Measurements from ENCODE around the gene FYB1. TPM values are rescaled to one million over a fixed set of nuclear protein-coding genes. Genes with fewer than 3 reads are reported as not detected.

FYB1 gene
- total RNA-seq, 1 experiment from 2014 or later, result 0.52 TPM

- TF ChIP-seq E2F4 (CRISPR knock-in tag; IDR thresholded peaks at IDR 0.05; ENCODE audit: borderline replicate concordance, low read depth), result no peak
These were observed 99.8 kb downstream of the FYB1 start (continued) for GRCh38 chr5:39119404-39120051.

GRCh38 chr5:39118638-39119037 lies 100.7 kb downstream of the FYB1 start:
- H3K4me1 Mint-ChIP-seq, result no peaks in the 10 kb centered on the region
- ChIA-PET POLR2A (no interaction called here), CTCF (no interaction called here)
- no peaks in the 10 kb centered on the region for H3K36me3 Mint-ChIP-seq
- no peak for ATAC-seq
- no peak for TF ChIP-seq ZNF232 (CRISPR knock-in tag; IDR thresholded peaks at IDR 0.05)
- TF ChIP-seq ETV6 (CRISPR knock-in tag; IDR thresholded peaks at IDR 0.05), result no peak
- TF ChIP-seq FOXP1 (CRISPR knock-in tag; IDR thresholded peaks at IDR 0.05; ENCODE audit: borderline replicate concordance), result no peak
- TF ChIP-seq ATF3 (CRISPR knock-in tag; conservative IDR thresholded peaks at IDR 0.05), result no peak
- TF ChIP-seq SMAD4 (CRISPR knock-in tag; IDR thresholded peaks at IDR 0.05), result no peak
- TF ChIP-seq TCF7 (CRISPR knock-in tag; IDR thresholded peaks at IDR 0.05; ENCODE audit: low read depth), result no peak
- no peak overlapping the region for H3K27ac Mint-ChIP-seq
- H3K9me3 Mint-ChIP-seq, result no peaks in the 10 kb centered on the region
- H3K27me3 Mint-ChIP-seq (ENCODE audit: low read depth), result no peaks in the 10 kb centered on the region
- H3K4me3 Mint-ChIP-seq, result no peak overlapping the region
- no peak for DNase-seq (ENCODE audit: low spot score)

- POLR2A ChIA-PET, result no interaction called here
- no peaks in the 10 kb centered on the region for H3K27me3 Mint-ChIP-seq (ENCODE audit: low read depth)
- DNase-seq (ENCODE audit: low spot score), result no peak
These were observed 102.0 kb downstream of the FYB1 start for GRCh38 chr5:39117401-39117800.

More at GRCh38 chr5:39117401-39117800, 102.0 kb downstream of the FYB1 start:
- Mint-ChIP-seq H3K27ac (no peak overlapping the region), H3K9me3 (no peaks in the 10 kb centered on the region), H3K4me3 (no peak overlapping the region), H3K36me3 (no peaks in the 10 kb centered on the region), H3K4me1 (no peaks in the 10 kb centered on the region)
- no peak for ATAC-seq
- TF ChIP-seq E2F5 (CRISPR knock-in tag; IDR thresholded peaks at IDR 0.05) (no peak), GRHL2 (CRISPR knock-in tag; IDR thresholded peaks at IDR 0.05; ENCODE audit: insufficient replicate concordance, severe bottlenecking) (no peak), E2F4 (CRISPR knock-in tag; IDR thresholded peaks at IDR 0.05; ENCODE audit: borderline replicate concordance, low read depth) (no peak), ZNF232 (CRISPR knock-in tag; IDR thresholded peaks at IDR 0.05) (no peak), AFF4 (CRISPR knock-in tag; IDR thresholded peaks at IDR 0.05; ENCODE audit: borderline replicate concordance) (no peak), ZNF396 (CRISPR knock-in tag; IDR thresholded peaks at IDR 0.05; ENCODE audit: borderline replicate concordance) (no peak), ETV6 (CRISPR knock-in tag; IDR thresholded peaks at IDR 0.05) (no peak), PREB (CRISPR knock-in tag; IDR thresholded peaks at IDR 0.05; ENCODE audit: borderline replicate concordance) (no peak)
- CTCF ChIA-PET, result no interaction called here

Measured in WTC11 (cell line).